H1 (cell line): Measurements from ENCODE around the gene ADD2. TPM values are rescaled to one million over a fixed set of nuclear protein-coding genes. Genes with fewer than 3 reads are reported as not detected.

ENCODE experiments used
- BCL11A ChIP-seq, 2 experiments: IDR thresholded peaks; one replicate each; pipeline ENCODE4 v1.6.1; 2011; ENCODE audit warnings: low read depth in 2 of 2, low read length in 2 of 2, mild to moderate bottlenecking in 2 of 2
- HDAC2 ChIP-seq, 2 experiments: fragments of 300-600 bp in 1 of 2; sonication (generic) in 1 of 2; IDR thresholded peaks; 2 replicates each; pipeline ENCODE4 v1.6.1; 2011 to 2012; ENCODE audit warnings: low read depth in 2 of 2, low read length in 2 of 2, mild to moderate bottlenecking in 2 of 2, moderate library complexity in 2 of 2, borderline replicate concordance in 1 of 2, inconsistent platforms in 1 of 2
- KDM5A ChIP-seq: fragments of 200-600 bp; IDR thresholded peaks from 2 replicates; pipeline ENCODE4 v1.7.1; 2012; ENCODE audit warnings: mild to moderate bottlenecking, low read length, inconsistent platforms, mixed read lengths
- PHF8 ChIP-seq: fragments of 200-600 bp; sonication (generic); conservative IDR thresholded peaks from 2 replicates; pipeline ENCODE4 v1.7.1; 2012; ENCODE audit warnings: low read depth, mild to moderate bottlenecking, inconsistent platforms, low read length, moderate library complexity
- polyA plus RNA-seq, 7 experiments: library from polyadenylated mRNA; depleted of rRNA in 3 of 7; stranded (reverse) in 5 of 7; unstranded in 2 of 7; fragments of >200 nt in 5 of 7; fragments of 200-250 nt in 2 of 7; gene quantifications; 1 replicate in 5 of 7; 2 replicates in 1 of 7; 4 replicates in 1 of 7; pipeline versions ENCODE4 v1.2.1 to v1.2.3, GENCODE V29; 2011 to 2013; ENCODE audit warnings: missing spikeins in 2 of 7, mixed read lengths in 2 of 7
- total RNA-seq: library from RNA; stranded (reverse); fragmentation: NEBNext Ultra II Directional; extraction: Animal tissue kit (Norgen Biotek cat#: 25700); gene quantifications from 2 replicates; pipeline ENCODE4 v1.2.1, GENCODE V29; 2021

ADD2 gene
- total and polyA plus RNA-seq, 2 of the 8 experiments (the other 6 are each of a cell fraction or from before 2014, with no cell fraction given) = 58.5 to 170 TPM

- TF ChIP-seq HDAC2 (IDR thresholded peaks at IDR 0.05; ENCODE audit: borderline replicate concordance in 1 of 2, low read depth in 2 of 2, low read length in 2 of 2) (no peak), PHF8 (no peak), KDM5A (no peak), BCL11A (IDR thresholded peaks at IDR 0.05; ENCODE audit: low read depth in 2 of 2, low read length in 2 of 2) (no peak)
Measured at GRCh38 chr2:70647873-70648481, 120.0 kb downstream of the ADD2 start (continued).
